ENCODE data around the gene FAM180A. TPM values are rescaled to one million over a fixed set of nuclear protein-coding genes. Genes with fewer than 3 reads are reported as not detected.

The FAM180A gene
- total and polyA plus RNA-seq, 7 donors, result 0.07 to 1.8 (median 0.13) TPM; not detected in 2

- Histone ChIP-seq H3K36me3 (ENCODE audit: insufficient read depth in 1 of 2, low read depth in 1 of 2) (no peaks in the 10 kb centered on the region), H3K4me1 (no peaks in the 10 kb centered on the region), H3K27ac (no peak overlapping the region), H3K4me3 (no peak overlapping the region), H3K27me3 (ENCODE audit: insufficient read depth in 3 of 3, low read length in 2 of 3) (no peaks in the 10 kb centered on the region), H3K9me3 (no peaks in the 10 kb centered on the region)
- WGBS, 3 donors, result 78 to 85% (median 80%) methylated on average over 16 to 20 of the region's 20 CpGs
- no peak for TF ChIP-seq CTCF (IDR thresholded peaks at IDR 0.05)
- intact Hi-C loops (cut with DNase I), result no loop called here
- peak in 1 of 2 donors; percentile 18 for DNase-seq
- peak in 2 of 4 donors; percentile 68 for ATAC-seq
Measured at GRCh38 chr7:135714534-135715009, 34.0 kb downstream of the FAM180A start.

DNA sequence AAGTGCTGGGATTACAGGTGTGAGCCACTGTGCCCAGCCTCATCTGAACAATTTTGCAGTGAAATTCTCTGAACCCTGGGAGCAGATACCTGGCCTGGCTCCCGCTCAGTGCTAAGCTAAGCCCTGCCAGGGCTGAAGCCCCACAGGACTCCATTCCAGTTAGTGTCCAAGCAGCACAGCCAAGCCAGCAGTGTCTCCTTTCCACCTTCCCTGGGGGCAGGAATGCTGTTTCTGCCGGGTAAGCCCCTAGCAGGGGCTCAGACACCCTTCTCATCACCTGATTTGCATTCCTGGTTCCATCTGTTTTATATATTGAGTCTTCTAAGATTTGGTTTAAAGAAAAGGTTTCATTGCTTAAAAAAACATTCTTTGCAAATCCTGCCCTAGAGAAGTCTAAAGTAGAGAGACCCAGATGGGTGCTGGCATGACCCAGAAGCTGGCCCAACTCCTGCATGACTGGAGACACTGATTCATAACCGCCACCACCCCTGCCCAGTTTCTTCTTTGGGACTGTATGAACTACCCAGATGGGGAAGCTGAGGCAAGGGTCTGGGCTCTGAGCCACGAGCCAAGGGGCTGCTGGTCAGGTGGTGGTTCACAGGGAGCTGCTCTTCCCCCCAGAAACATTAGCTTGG, 34.7 kb downstream of the FAM180A start:
- H3K4me3 ChIP-seq, result no peak overlapping the region
- H3K36me3 ChIP-seq (ENCODE audit: insufficient read depth in 1 of 2, low read depth in 1 of 2), result no peaks in the 10 kb centered on the region
- intact Hi-C loops (cut with DNase I), result no loop called here
- no peaks in the 10 kb centered on the region for H3K27me3 ChIP-seq (ENCODE audit: insufficient read depth in 3 of 3, low read length in 2 of 3)
- H3K9me3 ChIP-seq, result no peaks in the 10 kb centered on the region
- no peak overlapping the region for H3K27ac ChIP-seq
- ATAC-seq (no peak), DNase-seq (no peak)
- TF ChIP-seq CTCF (IDR thresholded peaks at IDR 0.05), result no peak
- H3K4me1 ChIP-seq, result no peaks in the 10 kb centered on the region
- 78 to 82% (median 78%) methylated on average over 4 of the region's 4 CpGs for whole genome bisulfite sequencing, 3 donors

- Histone ChIP-seq H3K27ac (no peak overlapping the region), H3K36me3 (ENCODE audit: insufficient read depth in 1 of 2, low read depth in 1 of 2) (no peaks in the 10 kb centered on the region), H3K4me1 (no peaks in the 10 kb centered on the region), H3K9me3 (no peaks in the 10 kb centered on the region), H3K27me3 (ENCODE audit: insufficient read depth in 3 of 3, low read length in 2 of 3) (no peaks in the 10 kb centered on the region), H3K4me3 (no peak overlapping the region)
- TF ChIP-seq CTCF (IDR thresholded peaks at IDR 0.05), result no peak
- DNase-seq (no peak), ATAC-seq (no peak)
- intact Hi-C loops (cut with DNase I), result no loop called here
- 63 to 66% (median 63%) methylated on average over 7 of the region's 7 CpGs for WGBS, 3 donors
Measured at GRCh38 chr7:135712796-135713195, 35.8 kb downstream of the FAM180A start.

- Histone ChIP-seq H3K36me3 (ENCODE audit: insufficient read depth in 1 of 2, low read depth in 1 of 2) (no peaks in the 10 kb centered on the region), H3K4me1 (no peaks in the 10 kb centered on the region), H3K27me3 (ENCODE audit: insufficient read depth in 3 of 3, low read length in 2 of 3) (no peaks in the 10 kb centered on the region), H3K9me3 (no peaks in the 10 kb centered on the region), H3K4me3 (no peak overlapping the region), H3K27ac (no peak overlapping the region)
- no peak for DNase-seq
- intact Hi-C loops (cut with DNase I), result no loop called here
- no peak for TF ChIP-seq CTCF (IDR thresholded peaks at IDR 0.05)
- ATAC-seq, result no peak
- 59 to 64% (median 60%) methylated on average over 4 of the region's 4 CpGs for WGBS, 3 donors
Measured at GRCh38 chr7:135712182-135712782, 36.3 kb downstream of the FAM180A start.
